GM23338 (cell line): ENCODE measurements around the gene GNG12. TPM values are rescaled to one million over a fixed set of nuclear protein-coding genes. Genes with fewer than 3 reads are reported as not detected.

Experiments
- ATAC-seq: fragments of 200-7000 bp; cut with Tn5 transposase; 3 replicates; pipeline ENCODE4 v1.9.1; 2020
- DNase-seq: peaks from one replicate; pipeline ENCODE4 v3.0.0-alpha.2; 2015; ENCODE audit warnings: low spot score
- H2AFZ ChIP-seq: fragments of 200-600 bp; sonication (generic); 2 replicates; pipeline ENCODE4 v1.8.0; 2016; ENCODE audit warnings: antibody characterized with exemption, mild to moderate bottlenecking, moderate library complexity
- H3F3A ChIP-seq: fragments of 200-600 bp; sonication (generic); replicated peaks from 2 replicates; pipeline ENCODE4 v1.8.0; 2017; ENCODE audit warnings: antibody characterized with exemption, mixed run types, low read depth
- H3K27ac ChIP-seq: fragments of 200-600 bp; sonication (generic); 2 replicates; pipeline ENCODE4 v1.6.1; 2016; ENCODE audit warnings: low read depth
- H3K27me3 ChIP-seq: fragments of 200-600 bp; sonication (generic); 2 replicates; pipeline ENCODE4 v1.8.0; 2016; ENCODE audit warnings: mild to moderate bottlenecking, mixed run types, moderate library complexity; ENCODE audit not compliant: insufficient read depth
- H3K36me3 ChIP-seq: fragments of 200-600 bp; sonication (generic); 2 replicates; pipeline ENCODE4 v1.8.0; 2016; ENCODE audit warnings: mild to moderate bottlenecking; ENCODE audit not compliant: insufficient read depth
- H3K4me1 ChIP-seq: fragments of 200-600 bp; sonication (generic); 2 replicates; pipeline ENCODE4 v1.8.0; 2016; ENCODE audit warnings: mild to moderate bottlenecking, moderate library complexity; ENCODE audit not compliant: insufficient read depth
- H3K4me2 ChIP-seq: fragments of 200-600 bp; sonication (generic); 2 replicates; pipeline ENCODE4 v1.7.1; 2017; ENCODE audit warnings: mixed run types
- H3K4me3 ChIP-seq: fragments of 200-600 bp; sonication (generic); 2 replicates; pipeline ENCODE4 v1.6.1; 2016; ENCODE audit warnings: mixed run types
- H3K79me2 ChIP-seq: fragments of 200-600 bp; sonication (generic); replicated peaks from 2 replicates; pipeline ENCODE4 v1.8.0; 2017; ENCODE audit warnings: mild to moderate bottlenecking; ENCODE audit not compliant: insufficient read depth
- H3K9me2 ChIP-seq: fragments of 200-600 bp; sonication (generic); 2 replicates; pipeline ENCODE4 v1.8.0; 2017; ENCODE audit not compliant: insufficient read depth
- H4K20me1 ChIP-seq: fragments of 200-600 bp; sonication (generic); replicated peaks from 2 replicates; pipeline ENCODE4 v1.8.0; 2017; ENCODE audit warnings: mild to moderate bottlenecking; ENCODE audit not compliant: insufficient read depth
- H3K27ac Mint-ChIP-seq: 2 replicates; pipeline ENCODE4 v1.8.0; 2020; ENCODE audit warnings: inconsistent platforms, mild to moderate bottlenecking, moderate library complexity, mixed read lengths
- H3K27me3 Mint-ChIP-seq: 3 replicates; pipeline ENCODE4 v1.8.0; 2022; ENCODE audit warnings: low read depth, mild to moderate bottlenecking, moderate library complexity, mixed read lengths, inconsistent platforms; ENCODE audit not compliant: insufficient read depth, poor library complexity
- H3K36me3 Mint-ChIP-seq: 3 replicates; pipeline ENCODE4 v1.8.0; 2021; ENCODE audit warnings: low read depth, mild to moderate bottlenecking, inconsistent platforms, moderate library complexity, mixed read lengths
- H3K4me1 Mint-ChIP-seq: 3 replicates; pipeline ENCODE4 v1.8.0; 2020; ENCODE audit warnings: mild to moderate bottlenecking, inconsistent platforms, mixed read lengths
- H3K4me3 Mint-ChIP-seq: 3 replicates; pipeline ENCODE4 v1.8.0; 2021; ENCODE audit warnings: moderate library complexity, mild to moderate bottlenecking, inconsistent platforms, mixed read lengths
- H3K9me3 Mint-ChIP-seq: 3 replicates; pipeline ENCODE4 v1.8.0; 2020; ENCODE audit warnings: moderate library complexity, mild to moderate bottlenecking, inconsistent platforms, mixed read lengths
- CTCF ChIP-seq, 2 experiments: fragments of 200-600 bp in 1 of 2; sonication (generic) in 1 of 2; conservative IDR thresholded peaks; 2 replicates each; pipeline versions ENCODE4 v1.5.1 to v1.6.1; 2016 to 2017; ENCODE audit warnings: antibody characterized with exemption in 2 of 2, low read depth in 2 of 2, mild to moderate bottlenecking in 2 of 2, moderate library complexity in 1 of 2
- POLR2AphosphoS5 ChIP-seq: IDR thresholded peaks from 2 replicates; pipeline ENCODE4 v1.6.1; 2016; ENCODE audit warnings: antibody characterized with exemption, low read depth
- ZNF462 ChIP-seq: fragments of 250-450 bp; sonication (Bioruptor Pico); IDR thresholded peaks from 2 replicates; pipeline ENCODE4 v1.5.0; 2020; ENCODE audit warnings: mild to moderate bottlenecking, moderate library complexity
- polyA plus RNA-seq: library from polyadenylated mRNA; unstranded; fragments of >200 nt; fragmentation: Nextera tagmentation; extraction: Ambion mirVana; gene quantifications from 2 replicates; pipeline ENCODE4 v1.2.1, GENCODE V29; 2016
- total RNA-seq: library from RNA; depleted of rRNA; stranded (reverse); fragments of >200 nt; shearing (Covaris generic); gene quantifications from 2 replicates; pipeline ENCODE4 v1.2.3, GENCODE V29; 2014

The GNG12 gene
- total and polyA plus RNA-seq, 2 experiments from 2014 or later, result 13.4 to 33.0 TPM

- TF ChIP-seq ZNF462 (CRISPR knock-in tag) (no peak), POLR2AphosphoS5 (no peak), CTCF (conservative IDR thresholded peaks at IDR 0.05; ENCODE audit: low read depth in 2 of 2) (no peak)
Measured at GRCh38 chr1:67687198-67687545, 146.1 kb downstream of the GNG12 start (continued).

GRCh38 chr1:67686267-67687197 is 146.7 kb downstream of the GNG12 start:
- H3K4me3 Mint-ChIP-seq, result peak overlapping the region; percentile 91
- no peaks in the 10 kb centered on the region for H3K27me3 ChIP-seq
- H3K36me3 ChIP-seq, result peaks cover 7% of the 10 kb centered on the region
- peaks cover 17% of the 10 kb centered on the region for H3K4me1 ChIP-seq
- H3K9me3 Mint-ChIP-seq, result no peaks in the 10 kb centered on the region; the same call in 2 of the 3 replicates
- peaks cover 25% of the 10 kb centered on the region for H3K36me3 Mint-ChIP-seq
- H2AFZ ChIP-seq, result peak overlapping the region; percentile 33; the same call in 1 of the 2 replicates
- H3K27ac Mint-ChIP-seq, result peak overlapping the region; percentile 96
- H3K4me1 Mint-ChIP-seq, result peaks cover 27% of the 10 kb centered on the region
- H3K27me3 Mint-ChIP-seq, result peaks cover 7% of the 10 kb centered on the region
- TF ChIP-seq ZNF462 (CRISPR knock-in tag), result no peak
- 0 out of 2 replicates have a peak, but pooled peaks have one; percentile 7 for TF ChIP-seq POLR2AphosphoS5
- H3F3A ChIP-seq, result 0 out of 2 replicates have a peak, but pooled peaks cover 3% of the 10 kb centered on the region
- DNase-seq (peak; percentile 63), ATAC-seq (peak; percentile 26)
- 0 out of 2 replicates have a peak overlapping the region, but pooled peaks have one; percentile 17 for H3K27ac ChIP-seq
- peaks cover 15% of the 10 kb centered on the region for H3K79me2 ChIP-seq
- H3K4me3 ChIP-seq, result peak overlapping the region; percentile 95
- peaks cover 4% of the 10 kb centered on the region; the same call in 1 of the 2 replicates for H4K20me1 ChIP-seq
- H3K9me2 ChIP-seq, result no peaks in the 10 kb centered on the region
- peak overlapping the region; percentile 82 for H3K4me2 ChIP-seq
